ENCODE data around the gene KCNJ9. TPM values are rescaled to one million over a fixed set of nuclear protein-coding genes. Genes with fewer than 3 reads are reported as not detected.

KCNJ9 gene
- polyA plus RNA-seq, 3 donors = not detected

GRCh38 chr1:160093624-160094290 lies 12.4 kb downstream of the KCNJ9 start:
- peaks cover 9% of the 10 kb centered on the region for H4K20me1 ChIP-seq (ENCODE audit: insufficient read depth, low read length)
- Mint-ChIP-seq H3K9me3 (no peaks in the 10 kb centered on the region), H3K27me3 (ENCODE audit: low read depth in 3 of 3) (peaks cover 3 to 12% (median 4%) of the 10 kb centered on the region in 3 donors), H3K27ac (peak overlapping the region in 1 of 7 donors; percentile 25), H3K4me3 (no peak overlapping the region), H3K36me3 (peaks cover 25% of the 10 kb centered on the region in 2 donors), H3K4me1 (peaks cover 21% of the 10 kb centered on the region)
- no peak for DNase-seq
- H3K36me3 ChIP-seq (replicated peaks in 1 of 2; ENCODE audit: control insufficient read depth in 1 of 2, insufficient read depth in 2 of 2, low read length in 2 of 2) = peaks cover 14 to 50% of the 10 kb centered on the region in 2 donors
- 94% methylated on average over 15 of the region's 21 CpGs for WGBS (ENCODE audit: insufficient coverage)
- H3K4me1 ChIP-seq (ENCODE audit: control insufficient read depth in 1 of 2, insufficient read depth in 2 of 2, low read length in 2 of 2) = peaks cover 23 to 26% of the 10 kb centered on the region in 2 donors
- no peaks in the 10 kb centered on the region for H3K79me2 ChIP-seq (ENCODE audit: insufficient read depth, low read length)
- no peaks in the 10 kb centered on the region for H3K9me3 ChIP-seq (replicated peaks in 1 of 2; ENCODE audit: control insufficient read depth in 1 of 2, insufficient read depth in 1 of 2, low read length in 2 of 2)
- H2AFZ ChIP-seq (ENCODE audit: insufficient read depth, low read depth, low read length, poor library complexity, severe bottlenecking) = no peak overlapping the region
- no peak overlapping the region for H3K4me2 ChIP-seq (replicated peaks; ENCODE audit: extremely low read depth, low read length, poor library complexity, severe bottlenecking)
- no peak for TF ChIP-seq CTCF (IDR thresholded peaks at IDR 0.05)
- no peak overlapping the region for H3K27ac ChIP-seq (ENCODE audit: low read depth in 1 of 2, low read length in 2 of 2)
- H3K9ac ChIP-seq (ENCODE audit: insufficient read depth, low read length, poor library complexity, severe bottlenecking) = no peak overlapping the region
- no peak overlapping the region for H3K4me3 ChIP-seq (replicated peaks in 1 of 3; ENCODE audit: low read depth in 2 of 3, low read length in 3 of 3)
- no peaks in the 10 kb centered on the region for H3K27me3 ChIP-seq (ENCODE audit: control insufficient read depth in 2 of 2, insufficient read depth in 2 of 2, low read length in 2 of 2)
- intact Hi-C loops (cut with micrococcal nuclease) = loop anchor here (10.0 kb wide), 2 partner anchors 159 to 309 kb away; partner anchors contain the start of gene DUSP23 (in 1 of the 2)

- 100% methylated on average over 1 of the region's 4 CpGs for WGBS (ENCODE audit: insufficient coverage)
- no peaks in the 10 kb centered on the region for H3K79me2 ChIP-seq (ENCODE audit: insufficient read depth, low read length)
- intact Hi-C loops (cut with micrococcal nuclease) = loop anchor here (10.0 kb wide), 2 partner anchors 159 to 309 kb away; partner anchors contain the start of gene DUSP23 (in 1 of the 2)
These were observed 12.9 kb downstream of the KCNJ9 start for GRCh38 chr1:160094291-160094625.

More at GRCh38 chr1:160094291-160094625, 12.9 kb downstream of the KCNJ9 start:
- Histone ChIP-seq H3K4me3 (replicated peaks in 1 of 3; ENCODE audit: low read depth in 2 of 3, low read length in 3 of 3) (no peak overlapping the region), H3K27me3 (ENCODE audit: control insufficient read depth in 2 of 2, insufficient read depth in 2 of 2, low read length in 2 of 2) (no peaks in the 10 kb centered on the region), H3K9me3 (replicated peaks in 1 of 2; ENCODE audit: control insufficient read depth in 1 of 2, insufficient read depth in 1 of 2, low read length in 2 of 2) (no peaks in the 10 kb centered on the region), H3K9ac (ENCODE audit: insufficient read depth, low read length, poor library complexity, severe bottlenecking) (no peak overlapping the region), H4K20me1 (ENCODE audit: insufficient read depth, low read length) (peaks cover 9% of the 10 kb centered on the region), H3K36me3 (replicated peaks in 1 of 2; ENCODE audit: control insufficient read depth in 1 of 2, insufficient read depth in 2 of 2, low read length in 2 of 2) (peaks cover 14 to 45% of the 10 kb centered on the region in 2 donors), H2AFZ (ENCODE audit: insufficient read depth, low read depth, low read length, poor library complexity, severe bottlenecking) (no peak overlapping the region), H3K27ac (ENCODE audit: low read depth in 1 of 2, low read length in 2 of 2) (no peak overlapping the region), H3K4me1 (ENCODE audit: control insufficient read depth in 1 of 2, insufficient read depth in 2 of 2, low read length in 2 of 2) (peaks cover 25 to 30% of the 10 kb centered on the region in 2 donors), H3K4me2 (replicated peaks; ENCODE audit: extremely low read depth, low read length, poor library complexity, severe bottlenecking) (no peak overlapping the region)
- H3K27me3 Mint-ChIP-seq (ENCODE audit: low read depth in 3 of 3) = peaks cover 3 to 12% (median 4%) of the 10 kb centered on the region in 3 donors
- H3K36me3 Mint-ChIP-seq = peaks cover 21 to 25% of the 10 kb centered on the region in 2 donors
- no peaks in the 10 kb centered on the region for H3K9me3 Mint-ChIP-seq
- peaks cover 22% of the 10 kb centered on the region for H3K4me1 Mint-ChIP-seq
- H3K27ac Mint-ChIP-seq = no peak overlapping the region
- no peak for TF ChIP-seq CTCF (IDR thresholded peaks at IDR 0.05)
- no peak for DNase-seq
- no peak overlapping the region for H3K4me3 Mint-ChIP-seq

All from CD14-positive monocyte (primary cell).